GM19025 (cell line): ENCODE measurements around the gene CFB.
A peak's percentile ranks its signal among the peaks of the same experiment; 100 is the strongest.

ENCODE experiments used
- ATAC-seq: cut with Tn5 transposase; IDR thresholded peaks from one replicate; pipeline ENCODE4 v1.9.1; 2021; ENCODE audit warnings: mild to moderate bottlenecking, low read depth, moderate library complexity; ENCODE audit not compliant: unreplicated experiment

CFB gene

GRCh38 chr6:31947864-31948263 lies 2.0 kb downstream of the CFB start:
- no peak for ATAC-seq

- ATAC-seq = no peak
Observed at GRCh38 chr6:31948306-31948705, 2.4 kb downstream of the CFB start.

- ATAC-seq = no peak
Observed at GRCh38 chr6:31948753-31949413, 3.0 kb downstream of the CFB start.

GRCh38 chr6:31949926-31950548 lies 4.1 kb downstream of the CFB start:
- no peak for ATAC-seq

- no peak for ATAC-seq
Observed at GRCh38 chr6:31952140-31952805, 6.4 kb downstream of the CFB start.

- ATAC-seq = no peak
Observed at GRCh38 chr6:31952890-31953289, 7.0 kb downstream of the CFB start.

GRCh38 chr6:31954511-31954910 lies 8.6 kb downstream of the CFB start:
- no peak for ATAC-seq

- no peak for ATAC-seq
Observed at GRCh38 chr6:31956796-31957195, 10.9 kb downstream of the CFB start.

- no peak for ATAC-seq
Observed at GRCh38 chr6:31958412-31958740, 12.5 kb downstream of the CFB start.

GRCh38 chr6:31958741-31959739 lies 13.1 kb downstream of the CFB start, which contains the start of the genes NELFE and SKIC2:
Gene NELFE (minus strand): TSS chr6:31958971. CDS start chr6:31958446, 525 bp downstream.
Gene SKIC2 (plus strand): TSS chr6:31959175. CDS start chr6:31959193, 18 bp downstream.
- ATAC-seq = peak; percentile 95

- no peak for ATAC-seq
Observed at GRCh38 chr6:31961616-31962015, 15.7 kb downstream of the CFB start.

- ATAC-seq = no peak
Observed at GRCh38 chr6:31963921-31964320, 18.0 kb downstream of the CFB start.

GRCh38 chr6:31965700-31966099 lies 19.8 kb downstream of the CFB start:
- ATAC-seq = no peak

- no peak for ATAC-seq
Observed at GRCh38 chr6:31966506-31966905, 20.6 kb downstream of the CFB start.

- no peak for ATAC-seq
Observed at GRCh38 chr6:31966997-31967925, 21.4 kb downstream of the CFB start.

GRCh38 chr6:31967926-31968320 lies 22.0 kb downstream of the CFB start:
- no peak for ATAC-seq

- ATAC-seq = no peak
Observed at GRCh38 chr6:31968326-31968725, 22.4 kb downstream of the CFB start.

GRCh38 chr6:31968791-31969711 lies 23.2 kb downstream of the CFB start:
- no peak for ATAC-seq
